Kidney (tissue), 14 donors: Measurements from ENCODE around the gene KCNH4. TPM values are rescaled to one million over a fixed set of nuclear protein-coding genes. Genes with fewer than 3 reads are reported as not detected.
"Not testable (repeated sequence)": the region's sequence is repeated elsewhere in the genome, so short reads cannot be mapped to it uniquely, and the experiment has no call there.

Experiments used
- DNase-seq, 5 donors: peaks; one replicate each; pipeline ENCODE4 v3.0.0-alpha.2; 2013 to 2020
- FAIRE-seq: peaks from 2 replicates; lab custom pipeline; 2012; peaks lifted over from hg19 to GRCh38; lab: Jason Lieb, UNC
- H3K27ac ChIP-seq, 2 donors: one replicate each; pipeline ENCODE4 v1.7.0; 2013; ENCODE audit warnings: low read depth in 2 of 2, low read length in 2 of 2, inconsistent platforms in 1 of 2
- H3K27me3 ChIP-seq: one replicate; pipeline ENCODE4 v1.7.1; 2013; ENCODE audit warnings: low read length, inconsistent platforms; ENCODE audit not compliant: control insufficient read depth, insufficient read depth
- H3K36me3 ChIP-seq, 3 donors: one replicate each; pipeline versions ENCODE4 v1.7.0 to v1.7.1; 2013; ENCODE audit warnings: low read length in 3 of 3, control low read depth in 1 of 3, inconsistent platforms in 1 of 3; ENCODE audit not compliant: insufficient read depth in 3 of 3, control insufficient read depth in 2 of 3
- H3K4me1 ChIP-seq, 3 donors: one replicate each; pipeline versions ENCODE4 v1.7.0 to v1.7.1; 2013; ENCODE audit warnings: low read length in 3 of 3, inconsistent platforms in 1 of 3, low read depth in 1 of 3; ENCODE audit not compliant: control insufficient read depth in 2 of 3, insufficient read depth in 2 of 3
- H3K4me3 ChIP-seq, 3 donors: one replicate each; pipeline versions ENCODE4 v1.7.0 to v1.8.1; 2013; ENCODE audit warnings: low read length in 3 of 3, control low read depth in 1 of 3, inconsistent platforms in 1 of 3
- H3K9ac ChIP-seq, 3 donors: one replicate each; pipeline versions ENCODE4 v1.7.0 to v1.7.1; 2013; ENCODE audit warnings: low read length in 3 of 3, control low read depth in 1 of 3, inconsistent platforms in 1 of 3
- H3K9me3 ChIP-seq, 3 donors: one replicate each; pipeline versions ENCODE4 v1.7.0 to v1.7.1; 2013; ENCODE audit warnings: low read length in 3 of 3, control low read depth in 1 of 3, inconsistent platforms in 1 of 3; ENCODE audit not compliant: control insufficient read depth in 2 of 3, insufficient read depth in 1 of 3
- intact Hi-C: fragments of 100-400 bp; cut with DNase I; formaldehyde crosslinking; loops from one replicate; pipeline ENCODE4 v1.11.1; 2022
- polyA plus RNA-seq: library from polyadenylated mRNA; stranded (reverse); fragments of 350-450 nt; fragmentation: Illumina TruSeq; extraction: RNeasy Lipid Tissue Mini Kit (QIAGEN cat#74804); gene quantifications from one replicate; pipeline ENCODE4 v1.2.3, GENCODE V29; 2014; ENCODE audit warnings: low read depth, low replicate concordance; ENCODE audit not compliant: insufficient read depth
- total RNA-seq: library from RNA; stranded (reverse); fragmentation: NEBNext Ultra II Directional; extraction: Animal tissue kit (Norgen Biotek cat#: 25700); gene quantifications from one replicate; pipeline ENCODE4 v1.2.1, GENCODE V29; 2021
- TF ChIP-seq, protein P1 (sequence below): IDR thresholded peaks from 3 replicates; pipeline ENCODE4 v1.5.1; 2012; ENCODE audit warnings: mild to moderate bottlenecking, moderate library complexity, borderline replicate concordance; ENCODE audit not compliant: insufficient read depth; ENCODE audit errors: extremely low read depth
- donor health status: control.
- donor health status: control.
- donor health status: control.
- donor health status: control.
- donor health status: control.
- donor health status: DM: yes; HTN: yes; CAD: no.
- donor health status: Normal renal cell carcinoma (clear cell type).

KCNH4 gene
- total and polyA plus RNA-seq, 2 donors from 2014 or later = 0.35 TPM; not detected in 1

GRCh38 chr17:42225646-42226045, 44.7 kb upstream of the KCNH4 start:
- no peaks in the 10 kb centered on the region for H3K27me3 ChIP-seq

DNA sequence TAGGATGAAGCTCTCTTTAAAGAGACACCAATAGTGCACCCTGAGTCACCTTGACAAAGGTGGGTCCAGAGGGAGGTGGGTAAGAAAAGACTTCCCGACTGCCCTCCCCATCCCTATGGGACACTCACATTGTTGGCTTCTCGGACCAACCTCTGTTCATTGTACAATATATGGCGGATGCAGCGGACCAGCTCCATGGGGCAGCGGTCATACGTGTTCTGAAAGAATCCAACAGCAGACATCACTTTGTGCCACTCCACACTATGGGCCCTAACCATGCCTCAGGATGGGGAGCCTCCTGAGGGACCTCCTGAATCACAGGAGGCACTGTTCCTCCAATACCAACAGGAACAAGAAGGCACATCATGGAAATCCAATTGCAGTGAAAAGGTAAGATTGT, 43.7 kb upstream of the KCNH4 start:
- peaks cover 4 to 23% (median 14%) of the 10 kb centered on the region in 3 donors for H3K36me3 ChIP-seq

More at GRCh38 chr17:42225646-42226045, 44.7 kb upstream of the KCNH4 start:
- Histone ChIP-seq H3K27ac (no peak overlapping the region), H3K9me3 (no peaks in the 10 kb centered on the region), H3K36me3 (peaks cover 4 to 23% (median 14%) of the 10 kb centered on the region in 3 donors), H3K9ac (no peak overlapping the region), H3K4me1 (no peaks in the 10 kb centered on the region), H3K4me3 (no peak overlapping the region)
- no peak for DNase-seq
- intact Hi-C loops = no loop called here
- no peak for FAIRE-seq
- TF ChIP-seq, protein P1, sequence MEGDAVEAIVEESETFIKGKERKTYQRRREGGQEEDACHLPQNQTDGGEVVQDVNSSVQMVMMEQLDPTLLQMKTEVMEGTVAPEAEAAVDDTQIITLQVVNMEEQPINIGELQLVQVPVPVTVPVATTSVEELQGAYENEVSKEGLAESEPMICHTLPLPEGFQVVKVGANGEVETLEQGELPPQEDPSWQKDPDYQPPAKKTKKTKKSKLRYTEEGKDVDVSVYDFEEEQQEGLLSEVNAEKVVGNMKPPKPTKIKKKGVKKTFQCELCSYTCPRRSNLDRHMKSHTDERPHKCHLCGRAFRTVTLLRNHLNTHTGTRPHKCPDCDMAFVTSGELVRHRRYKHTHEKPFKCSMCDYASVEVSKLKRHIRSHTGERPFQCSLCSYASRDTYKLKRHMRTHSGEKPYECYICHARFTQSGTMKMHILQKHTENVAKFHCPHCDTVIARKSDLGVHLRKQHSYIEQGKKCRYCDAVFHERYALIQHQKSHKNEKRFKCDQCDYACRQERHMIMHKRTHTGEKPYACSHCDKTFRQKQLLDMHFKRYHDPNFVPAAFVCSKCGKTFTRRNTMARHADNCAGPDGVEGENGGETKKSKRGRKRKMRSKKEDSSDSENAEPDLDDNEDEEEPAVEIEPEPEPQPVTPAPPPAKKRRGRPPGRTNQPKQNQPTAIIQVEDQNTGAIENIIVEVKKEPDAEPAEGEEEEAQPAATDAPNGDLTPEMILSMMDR = no peak

DNA sequence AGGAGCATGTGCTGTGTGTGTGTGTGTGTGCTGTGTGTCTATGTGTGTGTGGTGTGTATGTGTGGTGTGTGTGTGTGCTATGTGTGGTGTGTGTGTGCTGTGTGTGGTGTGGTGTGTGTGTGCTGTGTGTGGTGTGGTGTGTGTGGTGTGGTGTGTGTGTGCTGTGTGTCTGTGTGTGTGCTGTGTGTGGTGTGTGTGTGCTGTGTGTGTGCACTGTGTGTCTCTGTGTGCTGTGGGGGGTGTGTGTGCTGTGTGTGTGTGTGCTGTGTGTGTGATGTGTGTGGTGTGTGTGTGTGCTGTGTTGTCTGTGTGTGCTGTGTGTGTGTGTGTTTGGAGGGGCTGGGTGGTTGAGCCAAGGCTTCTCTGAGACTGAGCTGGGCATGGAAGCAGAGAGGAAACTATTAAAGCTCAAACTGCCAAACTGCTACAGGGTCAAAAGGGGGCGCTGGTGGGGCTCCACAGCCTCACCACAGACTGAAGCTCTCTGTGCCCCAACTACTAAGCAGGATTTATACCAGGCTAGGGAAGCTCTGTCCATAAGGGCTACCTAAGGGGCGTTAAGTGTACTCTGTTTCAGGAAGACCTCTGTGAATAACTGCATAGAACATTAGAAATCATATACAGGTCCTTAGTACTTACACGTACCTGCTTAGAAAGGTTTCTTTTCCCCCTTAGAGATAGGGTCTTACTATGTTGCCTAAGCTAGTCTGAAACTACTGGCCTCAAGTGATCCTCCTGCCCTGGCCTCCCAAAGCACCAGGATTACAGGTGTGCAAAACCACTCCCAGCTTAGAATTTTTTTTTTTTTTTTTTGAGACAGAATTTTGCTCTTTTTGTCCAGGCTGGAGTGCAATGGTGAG, 41.2 kb upstream of the KCNH4 start:
- Histone ChIP-seq H3K9ac (no peak overlapping the region), H3K36me3 (peaks cover 4 to 25% (median 22%) of the 10 kb centered on the region in 3 donors), H3K27ac (no peak overlapping the region), H3K9me3 (no peaks in the 10 kb centered on the region), H3K27me3 (no peaks in the 10 kb centered on the region), H3K4me1 (no peaks in the 10 kb centered on the region), H3K4me3 (no peak overlapping the region)
- intact Hi-C loops = no loop called here
- DNase-seq = peak in 3 of 5 donors; percentile 19 to 43 (median 26)
- TF ChIP-seq, protein P1 = peak; percentile 55
- no peak for FAIRE-seq

More for the DNA sequence above, 43.7 kb upstream of the KCNH4 start:
- Histone ChIP-seq H3K27ac (no peak overlapping the region), H3K9me3 (no peaks in the 10 kb centered on the region), H3K9ac (no peak overlapping the region), H3K4me1 (no peaks in the 10 kb centered on the region), H3K27me3 (no peaks in the 10 kb centered on the region), H3K4me3 (no peak overlapping the region)
- FAIRE-seq (no peak), DNase-seq (no peak)
- TF ChIP-seq, protein P1 = no peak
- intact Hi-C loops = no loop called here

- H3K4me1 ChIP-seq, H3K4me3 ChIP-seq, H3K9ac ChIP-seq, intact Hi-C loops, H3K27me3 ChIP-seq, H3K27ac ChIP-seq, DNase-seq, FAIRE-seq, H3K9me3 ChIP-seq: not testable (repeated sequence)
- H3K36me3 ChIP-seq = peaks cover 4 to 33% (median 27%) of the 10 kb centered on the region in 3 donors
These were observed 38.3 kb upstream of the KCNH4 start for GRCh38 chr17:42219280-42219679.
